HCT116 (cell line): ENCODE measurements around the gene FOXK2. TPM values are rescaled to one million over a fixed set of nuclear protein-coding genes. Genes with fewer than 3 reads are reported as not detected.

Experiments used
- ATAC-seq: fragments of 200-7000 bp; cut with Tn5 transposase; 2 replicates; pipeline ENCODE4 v1.9.1; 2020; ENCODE audit warnings: mild to moderate bottlenecking, moderate library complexity
- BruUV-seq: library from RNA; stranded (reverse); fragments of 400-500 nt; replicated peaks from 2 replicates; lab custom pipeline; 2021; lab: Mats Ljungman, UMichigan
- CTCF ChIA-PET: fragments of 300-600 bp; sonication (Branson Sonifier 250); formaldehyde crosslinking; loops from one replicate; lab custom pipeline; 2021; ENCODE audit warnings: antibody characterized with exemption; lab: Charles Lee
- POLR2A ChIA-PET: fragments of 300-600, 350-600 bp; sonication (Branson Sonifier 250); formaldehyde crosslinking; loops from one replicate; lab custom pipeline; 2021; ENCODE audit warnings: antibody characterized with exemption; lab: Charles Lee
- RAD21 ChIA-PET, 2 experiments: fragments of 300-600 bp; sonication (Branson Sonifier 250); formaldehyde crosslinking; loops; one replicate each; lab custom pipeline; 2023; ENCODE audit warnings: low total read pairs in 2 of 2; ENCODE audit not compliant: uncharacterized antibody in 2 of 2, unreplicated experiment in 2 of 2, low non-redundant PET in 1 of 2; lab: Charles Lee
- DNase-seq: peaks from one replicate; pipeline ENCODE4 v3.0.0-alpha.2; 2010; ENCODE audit warnings: low read depth, low spot score
- H2AFZ ChIP-seq: fragments of 200-600 bp; shearing (Covaris generic), sonication (generic); 2 replicates; pipeline ENCODE4 v1.6.1; 2017; ENCODE audit warnings: low read depth, mixed run types, mixed read lengths, antibody characterized with exemption, low read length; ENCODE audit not compliant: poor library complexity, severe bottlenecking
- H3K27ac ChIP-seq: 2 replicates; pipeline ENCODE4 v1.5.1; 2012; ENCODE audit warnings: low read depth, low read length
- H3K27me3 ChIP-seq: fragments of 200-600 bp; sonication (generic); 2 replicates; pipeline ENCODE4 v1.6.1; 2016; ENCODE audit warnings: mixed run types, low read length, mixed read lengths; ENCODE audit not compliant: insufficient read depth
- H3K36me3 ChIP-seq, 2 experiments: fragments of 200-500 bp in 1 of 2; fragments of 200-600 bp in 1 of 2; sonication (Bioruptor generic) in 1 of 2; sonication (generic) in 1 of 2; 2 replicates each; pipeline versions ENCODE4 v1.5.1 to v1.6.1; 2014 to 2016; ENCODE audit warnings: low read length in 2 of 2, inconsistent platforms in 1 of 2, mixed read lengths in 1 of 2, mixed run types in 1 of 2; ENCODE audit not compliant: insufficient read depth in 2 of 2, control insufficient read depth in 1 of 2
- H3K4me1 ChIP-seq, 2 experiments: fragments of 200-600 bp in 1 of 2; sonication (generic) in 1 of 2; 2 replicates each; pipeline versions ENCODE4 v1.5.1 to v1.6.1; 2012 to 2017; ENCODE audit warnings: low read length in 2 of 2, inconsistent platforms in 1 of 2, mild to moderate bottlenecking in 1 of 2, mixed read lengths in 1 of 2, mixed run types in 1 of 2, moderate library complexity in 1 of 2; ENCODE audit not compliant: insufficient read depth in 2 of 2, control insufficient read depth in 1 of 2
- H3K4me2 ChIP-seq: fragments of 200-600 bp; sonication (generic); 2 replicates; pipeline ENCODE4 v1.6.1; 2017; ENCODE audit warnings: mixed run types, low read length, mixed read lengths
- H3K4me3 ChIP-seq, 2 experiments: fragments of 200-600 bp in 1 of 2; sonication (generic) in 1 of 2; replicated peaks in 1 of 2; 2 replicates each; pipeline ENCODE4 v1.5.1; 2011 to 2016; ENCODE audit warnings: low read length in 2 of 2, control low read depth in 1 of 2, low read depth in 1 of 2, mild to moderate bottlenecking in 1 of 2, mixed read lengths in 1 of 2, mixed run types in 1 of 2
- H3K79me2 ChIP-seq: fragments of 200-600 bp; sonication (generic); 2 replicates; pipeline ENCODE4 v1.6.1; 2017; ENCODE audit warnings: mild to moderate bottlenecking, mixed run types, low read length, moderate library complexity, mixed read lengths; ENCODE audit not compliant: insufficient read depth
- H3K9ac ChIP-seq: fragments of 200-600 bp; sonication (generic); 2 replicates; pipeline ENCODE4 v1.6.1; 2016; ENCODE audit warnings: low read length, mixed read lengths
- H3K9me2 ChIP-seq: fragments of 200-600 bp; sonication (generic), shearing (Covaris generic); 2 replicates; pipeline ENCODE4 v1.6.1; 2017; ENCODE audit warnings: mixed run types, mild to moderate bottlenecking, moderate library complexity; ENCODE audit not compliant: insufficient read depth
- H3K9me3 ChIP-seq, 2 experiments: fragments of 200-500 bp in 1 of 2; fragments of 200-600 bp in 1 of 2; sonication (Bioruptor generic) in 1 of 2; sonication (generic) in 1 of 2; 2 replicates each; pipeline ENCODE4 v1.6.1; 2014 to 2017; ENCODE audit warnings: low read length in 2 of 2, mixed read lengths in 2 of 2, inconsistent platforms in 1 of 2, low read depth in 1 of 2, mild to moderate bottlenecking in 1 of 2, mixed run types in 1 of 2, moderate library complexity in 1 of 2; ENCODE audit not compliant: control insufficient read depth in 1 of 2, insufficient read depth in 1 of 2
- H4K20me1 ChIP-seq: fragments of 200-600 bp; sonication (generic), shearing (Covaris generic); 2 replicates; pipeline ENCODE4 v1.6.1; 2017; ENCODE audit warnings: mixed run types, mild to moderate bottlenecking, moderate library complexity; ENCODE audit not compliant: insufficient read depth
- ATF3 ChIP-seq: IDR thresholded peaks from 2 replicates; pipeline ENCODE4 v1.6.1; 2012
- CBX3 ChIP-seq: IDR thresholded peaks from 2 replicates; pipeline ENCODE4 v1.6.1; 2012; ENCODE audit warnings: low read depth
- CEBPB ChIP-seq: IDR thresholded peaks from 2 replicates; pipeline ENCODE4 v1.6.1; 2012; ENCODE audit warnings: low read depth
- CTCF ChIP-seq, 3 experiments: fragments of 200-600 bp in 1 of 3; sonication (generic) in 1 of 3; IDR thresholded peaks in 2 of 3; conservative IDR thresholded peaks in 1 of 3; 2 replicates each; pipeline ENCODE4 v1.5.1; 2012 to 2017; ENCODE audit warnings: low read depth in 2 of 3, low read length in 2 of 3, antibody characterized with exemption in 1 of 3, borderline replicate concordance in 1 of 3, control low read depth in 1 of 3, mild to moderate bottlenecking in 1 of 3, mixed read lengths in 1 of 3, mixed run types in 1 of 3, moderate library complexity in 1 of 3; ENCODE audit not compliant: insufficient read depth in 1 of 3
- ELF1 ChIP-seq: IDR thresholded peaks from 2 replicates; pipeline ENCODE4 v1.6.1; 2012; ENCODE audit warnings: low read depth, borderline replicate concordance
- EZH2phosphoT487 ChIP-seq: fragments of 200-600 bp; IDR thresholded peaks from 2 replicates; pipeline ENCODE4 v1.6.1; 2018; ENCODE audit warnings: antibody characterized with exemption, borderline replicate concordance
- JUND ChIP-seq: IDR thresholded peaks from 2 replicates; pipeline ENCODE4 v1.6.1; 2012
- MAX ChIP-seq: IDR thresholded peaks from 2 replicates; pipeline ENCODE4 v1.6.1; 2012
- POLR2A ChIP-seq: IDR thresholded peaks from 2 replicates; pipeline ENCODE4 v1.7.0; 2011; ENCODE audit warnings: borderline replicate concordance; ENCODE audit not compliant: insufficient read depth, insufficient read length; ENCODE audit errors: extremely low read depth
- POLR2AphosphoS5 ChIP-seq: IDR thresholded peaks from 2 replicates; pipeline ENCODE4 v1.6.1; 2011; ENCODE audit warnings: mild to moderate bottlenecking, low read depth, low read length, moderate library complexity
- RAD21 ChIP-seq: IDR thresholded peaks from 2 replicates; pipeline ENCODE4 v1.6.1; 2012; ENCODE audit warnings: low read depth, mild to moderate bottlenecking
- REST ChIP-seq: IDR thresholded peaks from 2 replicates; pipeline ENCODE4 v1.6.1; 2012; ENCODE audit warnings: low read depth
- SIN3A ChIP-seq: IDR thresholded peaks from 2 replicates; pipeline ENCODE4 v1.6.1; 2012; ENCODE audit warnings: low read depth
- SP1 ChIP-seq: IDR thresholded peaks from 2 replicates; pipeline ENCODE4 v1.6.1; 2012; ENCODE audit warnings: low read depth
- SRF ChIP-seq: IDR thresholded peaks from 2 replicates; pipeline ENCODE4 v1.6.1; 2012; ENCODE audit warnings: low read depth
- TCF7L2 ChIP-seq: IDR thresholded peaks from 2 replicates; pipeline ENCODE4 v1.7.0; 2011; ENCODE audit warnings: borderline replicate concordance, inconsistent platforms; ENCODE audit not compliant: insufficient read depth, insufficient read length; ENCODE audit errors: extremely low read depth
- YY1 ChIP-seq: IDR thresholded peaks from 2 replicates; pipeline ENCODE4 v1.6.1; 2011; ENCODE audit warnings: low read length, low read depth, moderate library complexity, mild to moderate bottlenecking; ENCODE audit not compliant: insufficient replicate concordance; ENCODE audit errors: extremely low read depth
- ZFX ChIP-seq: fragments of 450-650 bp; IDR thresholded peaks from 2 replicates; pipeline ENCODE4 v1.6.1; 2017
- intact Hi-C: fragments of 100-400 bp; cut with micrococcal nuclease; formaldehyde crosslinking; loops from 2 replicates; pipeline ENCODE4 v1.10.0; 2022
- total RNA-seq: library from RNA; stranded (reverse); gene quantifications from one replicate; pipeline ENCODE4 v1.2.1, GENCODE V29; 2021; ENCODE audit not compliant: unreplicated experiment

Gene FOXK2
- total RNA-seq, 1 experiment from 2014 or later: 122 TPM

- DNase-seq (no peak), ATAC-seq (no peak)
- Histone ChIP-seq H2AFZ (no peak overlapping the region), H3K4me3 (no peak overlapping the region), H3K4me1 (peaks cover 22 to 61% of the 10 kb centered on the region in 2 experiments), H3K9me3 (no peaks in the 10 kb centered on the region), H3K36me3 (no peaks in the 10 kb centered on the region; a peak in 1 of 4 replicates), H4K20me1 (peaks cover 61% of the 10 kb centered on the region; the same call in 1 of the 2 replicates), H3K9me2 (no peaks in the 10 kb centered on the region), H3K9ac (no peak overlapping the region), H3K27ac (no peak overlapping the region), H3K79me2 (peaks cover 100% of the 10 kb centered on the region), H3K27me3 (no peaks in the 10 kb centered on the region), H3K4me2 (no peak overlapping the region)
- BruUV-seq: no TSS peak
- TF ChIP-seq ZFX (no peak), POLR2AphosphoS5 (no peak), ELF1 (no peak), TCF7L2 (no peak), RAD21 (no peak), SRF (no peak), SIN3A (no peak), JUND (no peak), CEBPB (no peak), CTCF (IDR thresholded peaks at IDR 0.05 in 2 of 3, conservative IDR thresholded peaks at IDR 0.05 in 1 of 3; ENCODE audit: borderline replicate concordance in 1 of 3, insufficient read depth in 1 of 3, low read depth in 2 of 3, low read length in 2 of 3) (no peak), ATF3 (no peak), YY1 (no peak), EZH2phosphoT487 (no peak), MAX (no peak), SP1 (no peak), POLR2A (no peak), REST (no peak), CBX3 (no peak)
- ChIA-PET RAD21 (no interaction called here), CTCF (interaction anchor here (1.6 kb wide), 1 partner anchor 23 kb away, joined by 3 read pairs; no protein-coding TSS in a partner anchor), POLR2A (no interaction called here)
- intact Hi-C loops: loop anchor here (5.0 kb wide), 1 partner anchor 36 kb away; no protein-coding TSS in a partner anchor
These were observed 8.4 kb downstream of the FOXK2 start for GRCh38 chr17:82527898-82528297.
